NCI-H146 (cell line): Measurements from ENCODE around the gene DNAJB8.
A peak's percentile ranks its signal among the peaks of the same experiment; 100 is the strongest.

Experiments
- DNase-seq: peaks from one replicate; lab custom pipeline; 2025; lab: John Stamatoyannopoulos, UW

Gene DNAJB8

DNA sequence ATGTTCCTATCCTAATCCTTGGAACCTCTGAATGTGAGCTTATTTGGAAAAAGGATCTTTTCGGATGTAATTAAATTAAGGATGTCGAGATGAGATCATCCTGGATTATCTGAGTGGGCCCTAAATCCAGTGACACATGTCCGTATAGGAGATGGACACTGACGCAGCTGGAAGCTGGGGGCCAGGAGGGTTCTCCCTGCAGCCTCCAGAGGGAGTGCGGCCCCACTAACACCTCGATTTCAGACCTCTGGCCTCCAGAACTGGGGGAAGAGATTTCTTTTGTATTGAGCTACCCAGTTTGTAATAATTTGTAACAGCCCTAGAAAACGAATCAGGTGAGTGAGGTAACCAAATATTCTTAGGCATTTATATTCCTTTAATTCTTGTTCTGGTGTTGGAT is 2.5 kb downstream of the DNAJB8 start:
- no peak for DNase-seq

DNA sequence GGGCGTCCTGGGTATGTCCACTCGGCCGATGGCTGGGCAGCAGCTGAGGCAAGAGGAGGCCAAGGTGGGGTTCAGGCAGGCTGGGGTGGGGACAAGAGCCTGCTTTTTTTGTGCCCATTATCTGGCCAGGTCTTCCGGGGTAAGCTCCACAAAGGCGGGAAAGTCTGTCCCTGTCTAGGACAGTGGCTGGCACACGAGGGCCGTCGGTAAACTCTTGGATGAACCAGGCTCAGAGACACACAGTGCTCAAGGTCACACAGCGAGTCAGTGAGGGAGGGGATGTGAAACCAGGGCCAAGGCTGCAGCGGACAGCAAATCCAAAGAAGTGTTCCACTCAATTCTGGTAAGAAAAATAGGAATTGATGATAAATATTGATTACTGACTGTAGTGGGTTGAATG is 2.9 kb downstream of the DNAJB8 start:
- no peak for DNase-seq

DNA sequence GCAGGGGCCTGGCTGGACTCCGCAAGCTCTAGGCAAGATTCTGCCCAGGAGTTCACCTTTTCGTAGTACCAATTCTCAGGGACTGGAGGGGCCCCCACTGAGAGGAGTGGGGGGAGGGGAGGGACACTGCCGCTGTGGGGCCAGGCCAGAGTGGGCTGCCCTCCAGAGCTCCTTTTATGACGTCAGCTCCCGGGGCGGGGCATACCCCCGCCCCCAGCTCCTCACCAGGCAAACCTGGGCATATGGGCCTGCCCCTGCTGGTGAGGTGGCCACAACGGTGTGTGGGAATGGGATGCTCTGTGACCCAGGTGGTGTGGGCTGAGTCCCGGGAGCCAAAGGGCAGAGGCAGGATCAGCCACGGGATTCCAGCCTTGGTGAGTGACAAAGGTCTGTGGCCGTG is 3.3 kb downstream of the DNAJB8 start:
- DNase-seq: no peak

DNA sequence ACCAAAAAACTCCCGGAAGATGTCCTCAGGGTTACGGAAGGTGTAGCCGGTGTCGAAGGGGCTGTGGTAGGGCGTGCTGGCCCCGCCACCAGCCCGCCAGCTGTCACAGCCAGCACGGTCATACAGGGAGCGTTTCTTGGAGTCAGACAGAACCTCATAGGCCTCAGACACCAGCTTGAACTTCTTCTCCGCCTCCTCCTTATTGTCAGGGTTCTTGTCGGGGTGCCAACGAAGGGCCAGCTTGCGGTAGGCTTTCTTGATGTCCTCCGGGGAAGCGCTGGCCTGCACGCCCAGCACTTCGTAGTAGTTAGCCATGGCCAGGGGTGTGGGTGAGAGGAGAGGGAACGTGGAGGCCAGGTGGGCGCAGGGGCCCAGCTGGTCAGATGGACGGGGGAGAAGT is 3.8 kb downstream of the DNAJB8 start:
- no peak for DNase-seq

DNA sequence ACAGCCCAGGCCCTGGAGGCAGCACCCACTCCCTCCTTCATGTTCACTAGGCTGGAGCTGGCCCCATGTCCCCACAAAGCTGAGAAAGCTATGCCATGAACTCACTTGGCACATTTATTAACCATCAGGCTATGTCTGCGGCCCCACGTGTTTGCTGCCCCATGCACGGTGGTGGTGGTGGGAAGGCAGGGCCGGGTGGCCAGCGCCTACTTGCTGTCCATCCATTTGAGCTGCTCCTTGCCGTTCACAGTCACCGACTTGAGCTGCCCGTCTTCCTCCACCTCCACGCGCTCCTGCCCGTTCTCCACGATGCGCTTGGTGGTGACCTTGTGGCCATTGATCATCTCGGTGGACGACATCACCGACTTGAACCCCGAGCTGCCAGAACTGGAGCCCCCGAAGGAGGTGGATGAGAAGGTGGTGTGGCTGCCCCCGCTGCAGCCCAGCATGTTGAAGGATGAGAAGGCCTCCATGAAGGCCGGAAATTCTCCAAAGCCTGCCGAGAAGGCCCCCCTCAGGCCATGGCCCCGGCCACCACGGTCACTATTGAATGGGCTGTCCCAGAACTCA is 4.3 kb downstream of the DNAJB8 start:
- DNase-seq: no peak

DNA sequence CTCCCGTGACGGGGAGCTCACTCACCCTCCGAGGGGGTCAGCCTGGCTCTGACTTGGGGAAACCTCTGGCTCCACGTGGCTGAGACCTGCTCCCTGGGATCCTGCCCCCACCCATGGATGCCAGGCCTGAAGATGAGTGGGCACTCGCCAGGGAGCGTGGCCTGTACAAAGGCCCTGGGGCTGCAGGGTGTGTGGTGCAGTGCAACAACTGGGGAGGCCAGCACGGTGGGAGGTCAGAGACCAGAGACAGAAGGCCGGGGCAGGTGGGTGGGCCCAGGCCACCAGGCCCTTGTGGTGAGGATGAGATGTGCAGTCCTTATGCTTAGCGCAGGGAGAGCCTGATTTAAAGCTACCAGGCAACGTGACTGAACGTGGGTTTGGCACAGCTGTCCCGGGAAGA is 5.0 kb downstream of the DNAJB8 start:
- no peak for DNase-seq

DNA sequence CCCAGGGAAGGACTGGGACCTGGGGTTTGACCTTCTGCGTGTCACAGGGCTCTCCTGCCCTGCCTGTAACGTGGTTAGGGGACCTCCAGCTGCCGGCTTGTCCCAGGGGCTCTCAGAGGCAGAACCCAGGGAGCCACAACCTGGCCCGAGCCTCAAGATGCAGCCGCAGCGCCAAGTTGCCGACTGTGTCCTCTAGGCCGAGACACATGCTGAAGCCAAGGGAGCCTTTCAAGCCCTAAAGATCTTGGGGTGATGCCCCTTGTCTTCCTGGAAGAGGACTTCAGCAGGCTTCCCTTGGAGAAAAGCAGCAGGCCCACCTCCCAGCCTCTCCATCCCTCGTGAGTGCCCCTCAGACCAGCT is 7.2 kb downstream of the DNAJB8 start:
- DNase-seq: no peak

DNA sequence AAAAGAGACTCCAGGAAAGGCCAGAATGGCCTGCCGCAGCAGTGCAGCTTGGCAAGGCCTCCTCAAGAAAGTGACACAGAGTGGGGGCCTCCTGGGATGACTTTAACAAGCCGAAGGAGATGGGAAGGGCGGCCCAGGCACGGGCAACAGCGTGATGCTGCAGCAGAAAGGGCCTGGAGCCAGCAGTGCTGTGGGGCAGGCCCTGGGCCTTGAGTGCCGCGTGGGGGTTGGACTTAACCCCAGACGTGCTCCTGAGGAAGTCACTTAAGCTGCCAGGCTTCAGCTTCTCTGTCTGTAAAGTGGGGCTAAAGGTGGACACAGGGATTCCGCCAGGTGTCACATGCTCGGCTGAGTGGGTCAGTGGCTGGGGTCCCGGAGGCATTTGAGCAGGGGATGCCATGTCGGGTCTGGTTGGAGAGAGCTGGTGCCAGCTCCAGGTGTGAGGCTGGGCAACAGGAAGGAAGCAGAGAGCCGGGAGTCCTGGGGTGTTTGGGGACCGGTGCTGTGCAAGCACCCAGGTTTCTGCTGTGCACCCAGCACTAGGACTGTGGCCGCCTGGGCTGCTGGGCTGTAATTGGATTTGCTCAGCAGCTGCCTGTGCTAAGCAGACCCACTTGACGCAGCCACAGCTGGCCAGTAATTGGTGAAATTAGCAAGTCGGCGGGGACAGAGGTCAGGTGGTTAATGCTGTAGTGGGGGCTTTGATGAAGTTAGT is 7.8 kb downstream of the DNAJB8 start:
- DNase-seq: no peak

DNA sequence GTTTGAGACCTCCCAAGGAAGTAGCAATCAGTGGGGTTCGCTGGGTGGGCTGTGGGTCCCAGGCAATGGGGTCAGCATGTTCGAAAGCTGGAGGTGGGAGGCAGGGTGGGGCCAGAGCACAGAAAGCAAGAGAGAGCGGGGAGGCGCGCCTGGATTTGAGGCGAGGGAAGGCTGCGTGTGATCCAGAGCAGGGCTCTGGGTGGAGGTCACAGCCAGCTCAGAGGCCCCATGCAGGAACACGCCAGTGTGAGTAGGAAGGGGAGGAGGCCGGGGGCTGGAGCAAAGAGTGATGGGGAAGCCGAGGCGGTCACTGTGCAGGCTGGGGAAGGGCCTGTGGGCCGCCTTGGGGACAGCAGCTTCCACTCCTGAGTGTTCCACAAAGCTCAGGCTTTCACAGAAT is 8.8 kb downstream of the DNAJB8 start:
- no peak for DNase-seq

DNA sequence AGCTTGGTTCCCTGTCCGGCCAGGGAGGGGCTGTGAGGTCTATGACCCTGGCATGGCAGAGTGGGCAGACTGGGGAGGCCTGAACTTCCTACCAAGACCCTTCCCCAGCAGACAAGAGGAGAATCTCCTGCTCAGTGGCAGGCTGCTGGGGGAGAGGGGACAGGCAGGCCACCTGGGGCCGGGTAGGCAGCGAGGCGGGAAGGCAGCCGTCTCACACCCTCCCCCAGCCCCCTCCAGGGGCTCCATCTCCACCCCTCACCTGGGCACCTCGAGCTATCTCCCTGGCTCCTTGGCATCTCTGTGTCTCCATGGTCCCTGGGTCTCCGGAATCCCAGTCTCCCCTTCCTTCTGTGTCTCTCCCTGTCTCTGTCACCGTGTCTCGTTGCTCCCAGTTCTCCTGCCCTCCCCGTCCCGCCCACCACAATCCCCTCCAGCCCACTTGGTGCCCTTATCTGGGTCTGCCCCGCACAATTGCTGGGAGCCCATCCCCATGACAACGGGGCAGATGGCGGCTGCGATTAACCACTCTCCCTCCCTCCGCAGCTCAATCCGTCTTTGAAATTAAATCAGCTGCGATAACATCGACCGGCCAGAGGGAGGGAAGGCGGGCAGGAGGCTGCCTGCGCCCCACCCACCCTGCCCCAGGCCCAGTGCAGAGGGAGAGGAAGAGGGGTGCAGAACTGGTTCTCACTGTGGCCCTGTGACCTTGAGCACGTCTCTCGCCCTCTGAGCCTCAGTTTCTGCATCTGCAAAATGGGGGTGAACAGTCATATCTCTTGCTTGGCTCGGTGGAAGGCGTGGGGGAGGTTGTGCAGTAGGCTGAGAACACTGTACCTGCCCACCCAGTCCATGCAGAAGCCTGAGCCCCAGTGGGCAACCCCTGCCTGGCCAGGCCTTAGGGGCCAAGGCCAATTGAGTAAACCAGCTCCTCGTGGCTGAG is 9.6 kb downstream of the DNAJB8 start:
- DNase-seq: peak; percentile 81

DNA sequence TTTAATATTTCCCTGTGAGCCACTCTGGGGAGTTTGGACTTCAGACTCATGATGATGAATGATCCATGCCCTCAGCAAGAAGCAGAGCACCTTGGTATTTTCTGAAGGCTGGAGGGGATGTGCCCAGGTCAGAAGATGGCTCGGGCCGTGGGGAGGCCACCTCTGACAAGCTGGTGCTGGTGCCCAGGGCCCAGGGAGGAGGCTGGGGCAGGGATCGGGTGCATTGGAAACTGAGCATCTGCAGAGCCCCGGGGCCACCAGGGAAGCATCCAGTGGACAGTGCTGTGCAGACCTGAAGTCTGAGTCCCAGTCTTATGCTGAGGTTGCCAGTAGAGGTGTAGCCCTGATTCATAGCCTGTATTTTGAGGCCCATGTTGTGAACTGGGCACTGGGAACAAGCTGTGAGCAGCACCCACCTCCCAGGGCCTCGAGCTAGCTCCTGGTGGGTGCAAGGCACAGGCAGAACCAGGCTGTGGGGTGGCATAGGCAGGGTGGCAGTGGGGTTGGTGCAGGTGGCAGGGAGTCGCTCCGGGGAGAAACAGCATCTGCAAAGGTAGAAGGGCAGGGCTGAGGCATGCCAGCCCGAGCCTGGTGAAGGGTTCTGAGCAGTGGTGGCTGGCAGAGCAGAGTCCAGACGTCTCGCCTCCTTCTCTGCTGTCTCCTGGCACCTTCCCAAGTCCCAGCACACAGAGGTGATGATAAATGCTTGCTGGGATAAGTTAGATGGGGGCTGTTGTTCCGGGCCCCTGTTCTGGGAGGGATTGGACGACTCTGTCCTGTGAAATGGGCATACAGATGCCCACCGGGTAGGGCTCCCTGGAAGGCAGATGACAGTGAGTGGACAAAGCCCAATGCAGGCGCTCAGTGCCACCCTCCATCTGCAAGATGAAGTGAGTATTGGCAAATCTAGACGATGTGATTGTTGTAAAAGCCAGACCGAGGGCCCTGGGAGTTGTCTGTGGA is 10.6 kb downstream of the DNAJB8 start:
- DNase-seq: no peak

DNA sequence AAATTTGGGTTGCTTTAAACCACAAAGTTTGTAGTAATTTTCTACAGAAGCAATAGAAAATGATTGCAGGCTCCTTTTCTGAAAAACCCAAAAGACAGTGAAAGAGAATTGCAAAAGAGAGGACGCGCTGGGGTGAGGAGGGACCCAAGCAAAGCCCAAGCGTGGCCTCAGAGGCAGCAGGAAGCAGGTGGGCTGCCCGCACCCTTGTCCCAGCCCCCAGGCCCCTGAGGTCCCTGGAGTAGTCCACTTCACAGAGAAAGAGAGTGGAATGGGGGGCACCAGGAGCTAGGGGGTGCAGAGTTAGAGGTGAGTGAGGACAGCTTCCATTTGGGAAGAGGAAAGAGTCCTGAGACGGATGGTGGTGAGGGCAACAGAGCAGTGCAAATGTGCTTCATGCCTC is 11.6 kb downstream of the DNAJB8 start:
- DNase-seq: no peak

DNA sequence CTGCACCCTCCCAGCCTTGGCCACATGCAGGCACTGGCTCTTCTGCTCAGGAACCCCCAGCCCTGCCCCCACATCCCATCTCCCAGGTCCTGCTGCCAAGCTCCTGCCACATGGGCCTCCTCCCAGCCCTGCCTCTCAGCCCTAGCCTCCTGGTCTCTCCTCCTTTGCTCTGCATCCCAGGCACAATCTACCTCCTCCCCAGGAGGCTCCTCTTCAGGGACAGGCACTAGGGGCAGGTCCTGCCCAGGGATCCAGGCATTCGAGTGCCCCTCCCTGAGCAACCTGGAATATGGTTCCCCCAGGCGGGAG is 12.4 kb downstream of the DNAJB8 start:
- DNase-seq: no peak

DNA sequence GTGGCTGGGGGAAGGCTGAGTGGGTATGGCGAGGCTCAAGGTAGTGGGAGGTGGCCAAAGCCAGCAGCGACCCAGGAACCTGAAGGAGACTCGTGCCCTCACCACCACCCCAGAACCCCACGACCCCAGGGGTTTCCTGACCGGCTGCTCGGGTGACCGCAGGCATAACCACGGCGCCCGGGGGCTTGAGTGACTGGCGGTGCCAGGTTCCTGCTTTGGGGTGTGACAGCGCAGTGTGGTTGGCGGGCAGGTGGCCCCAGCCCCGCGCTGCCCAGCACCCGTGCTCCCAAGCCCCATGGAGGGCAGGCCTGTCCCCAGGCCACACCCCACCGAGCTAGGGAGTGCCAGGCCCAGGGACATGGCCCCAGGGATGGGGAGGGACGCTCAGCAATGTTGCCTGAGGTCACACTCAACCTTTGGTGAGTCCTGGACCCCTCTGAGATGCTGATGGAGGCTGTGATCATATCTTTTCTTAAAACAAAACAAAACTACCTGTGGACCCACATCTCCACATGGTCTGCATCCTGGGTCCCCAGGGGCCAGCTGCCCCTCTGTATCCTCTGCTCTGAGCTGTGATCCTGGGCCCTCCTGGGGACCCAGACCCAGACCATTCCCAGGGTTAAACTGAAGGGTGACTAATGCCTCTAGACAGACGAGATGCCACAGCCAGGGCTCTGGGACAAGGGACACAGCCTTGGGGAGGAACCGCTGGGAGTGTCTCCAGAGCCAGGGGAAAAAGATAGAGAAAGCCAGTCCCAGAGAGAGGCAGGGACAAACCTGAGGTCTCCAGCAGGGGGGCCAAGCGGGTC is 13.0 kb downstream of the DNAJB8 start:
- DNase-seq: no peak

DNA sequence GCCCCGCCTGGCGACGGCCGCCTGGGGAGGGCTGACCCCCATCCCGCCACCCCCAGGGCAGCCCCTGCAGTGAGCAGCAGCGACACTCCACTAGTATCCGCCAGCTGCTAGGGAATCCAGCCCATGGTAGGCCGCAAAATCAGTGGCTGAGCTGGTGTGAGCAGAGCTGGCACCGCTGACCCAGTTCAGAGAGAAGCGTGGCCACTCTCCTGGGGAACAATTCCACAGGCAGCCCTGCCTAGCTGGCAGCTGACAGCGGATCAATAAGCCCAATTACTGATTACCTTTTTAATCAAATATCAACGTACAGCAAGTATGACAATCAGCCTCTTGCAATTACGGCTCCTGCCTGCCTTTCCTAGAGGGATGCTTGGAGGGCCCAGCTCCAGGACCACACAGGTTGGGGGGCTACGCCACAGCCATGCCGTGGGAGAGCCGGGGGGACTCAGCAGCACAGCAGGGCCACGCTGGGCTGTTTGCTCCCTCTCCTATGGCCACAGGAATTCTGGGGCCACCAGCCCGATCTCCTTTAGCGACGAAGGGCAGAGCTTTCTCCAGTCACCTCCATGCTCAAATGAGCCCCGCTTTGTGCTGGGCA is 13.9 kb downstream of the DNAJB8 start:
- DNase-seq: no peak

DNA sequence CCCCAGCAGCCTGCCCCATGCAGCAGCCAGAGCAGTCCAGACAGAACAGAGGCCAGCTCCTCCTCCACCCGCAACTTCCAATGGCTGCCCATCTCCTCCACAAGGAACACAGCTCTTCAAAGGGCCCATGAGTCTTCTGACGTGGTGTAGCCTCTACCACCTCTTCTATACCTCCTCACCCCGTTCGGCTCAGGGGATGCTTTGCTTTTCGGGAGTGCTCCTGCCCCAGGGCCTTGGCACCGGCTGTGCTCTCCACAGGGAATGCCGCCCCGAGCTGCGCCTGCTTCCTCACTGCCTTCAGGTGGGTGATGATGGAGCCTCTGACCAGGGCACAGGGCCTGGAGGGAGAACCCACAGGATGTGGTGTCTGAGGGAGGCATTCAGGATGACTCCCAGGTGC is 14.6 kb downstream of the DNAJB8 start:
- no peak for DNase-seq

DNA sequence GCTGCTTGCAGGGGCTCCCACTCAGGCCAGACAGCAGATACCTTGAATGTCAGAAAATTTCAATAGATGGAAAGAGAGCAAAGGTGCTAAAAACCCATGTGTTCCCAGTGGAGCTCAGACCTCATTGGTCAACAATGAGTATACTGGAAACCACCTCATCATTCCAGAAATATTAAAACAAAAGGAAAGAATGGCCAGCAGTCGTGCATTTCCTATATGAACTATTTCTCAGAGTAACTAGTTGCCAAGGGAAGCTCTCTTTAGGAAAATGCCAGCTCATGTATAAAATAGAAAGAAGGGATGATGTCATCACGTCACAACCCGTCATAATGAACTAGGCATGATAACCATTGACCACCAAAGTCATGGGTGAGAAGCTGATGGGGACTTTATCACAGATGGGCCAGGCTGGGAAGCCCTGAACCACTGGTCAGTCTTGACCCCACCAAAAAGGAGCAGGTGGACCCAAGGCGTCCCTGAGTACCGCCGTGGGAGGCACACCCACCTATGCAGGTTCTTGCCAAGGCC is 17.5 kb downstream of the DNAJB8 start:
- no peak for DNase-seq

DNA sequence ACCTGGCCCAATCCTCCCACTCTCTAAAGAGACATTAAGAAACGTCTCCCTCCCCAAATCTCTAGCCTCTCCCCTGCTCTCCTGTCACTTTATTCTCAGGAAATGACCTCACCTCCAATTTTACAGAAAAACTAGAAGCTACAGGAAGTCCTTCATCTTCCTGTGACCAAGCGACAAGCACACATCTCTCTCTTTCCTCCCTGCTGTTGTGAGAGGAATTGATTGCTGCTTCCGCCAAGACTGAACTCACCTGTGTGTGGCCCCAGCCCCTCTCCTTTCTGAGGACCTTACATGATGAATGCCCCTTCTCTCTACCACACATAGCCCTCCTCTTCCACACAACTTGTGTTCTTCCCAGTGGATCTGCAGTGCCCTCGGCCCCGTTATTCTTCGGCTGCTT is 18.2 kb downstream of the DNAJB8 start:
- peak; percentile 19 for DNase-seq

DNA sequence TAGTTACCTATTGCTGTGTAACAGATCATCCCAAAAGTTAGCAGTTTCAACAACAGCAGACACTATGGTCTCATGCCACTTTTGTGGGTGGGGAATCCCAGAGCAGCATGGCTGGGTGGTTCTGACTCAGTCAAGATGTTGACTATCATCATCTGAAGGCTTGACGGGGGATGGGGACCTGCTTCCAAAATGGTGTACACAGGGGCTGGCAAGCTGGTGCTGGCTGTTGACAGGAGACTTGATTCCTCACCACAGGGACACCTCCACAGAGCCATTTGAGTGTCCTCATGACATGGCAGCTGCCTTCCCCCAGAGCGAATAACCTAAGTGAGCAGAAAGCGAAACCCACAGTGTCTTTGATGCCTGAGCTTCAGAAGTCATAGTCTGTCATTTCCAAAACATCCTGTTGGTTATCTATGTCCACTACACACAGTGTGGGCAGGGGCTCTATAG is 19.1 kb downstream of the DNAJB8 start:
- no peak for DNase-seq

DNA sequence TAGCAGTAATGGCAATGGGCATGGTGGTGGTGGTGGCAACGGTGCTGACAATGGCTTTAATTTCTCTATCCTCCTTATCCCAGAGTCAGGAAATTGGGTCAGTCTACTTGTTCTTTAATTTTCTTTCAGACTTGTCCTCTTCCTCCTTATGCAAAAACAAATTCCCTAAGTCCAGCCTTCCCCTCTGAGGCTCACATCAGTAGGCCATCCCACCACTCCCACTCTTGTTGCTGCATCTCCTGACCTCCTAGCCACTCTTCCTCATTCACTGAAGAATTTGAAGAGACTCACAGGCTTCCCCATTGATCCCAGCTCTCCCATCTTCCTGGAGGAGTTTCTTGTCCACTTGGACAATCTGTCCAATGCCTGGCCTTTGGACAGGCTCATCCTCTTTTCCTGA is 19.9 kb downstream of the DNAJB8 start:
- no peak for DNase-seq

DNA sequence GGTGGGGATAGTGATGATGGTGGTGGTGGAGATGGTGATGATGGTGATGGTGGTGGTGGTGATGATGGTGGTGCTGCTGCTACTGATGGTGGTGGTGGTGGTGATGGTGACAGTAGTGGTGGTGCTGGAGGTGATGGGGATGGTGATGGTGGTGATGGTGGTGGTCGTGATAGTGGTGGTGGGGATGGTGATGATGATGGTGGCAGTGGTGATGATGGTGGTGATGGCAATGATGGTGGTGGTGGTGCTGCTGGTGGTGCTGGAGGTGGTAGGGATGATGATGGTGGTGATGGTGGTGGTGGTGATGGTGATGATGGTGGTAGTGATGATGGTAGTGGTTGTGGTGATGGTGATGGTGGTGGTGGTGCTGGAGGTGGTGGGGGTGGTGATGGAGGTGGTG is 21.3 kb downstream of the DNAJB8 start:
- DNase-seq: no peak
